Keratinocyte (primary cell): ENCODE measurements around the gene ZFP90.

Experiments used
- CTCF ChIP-seq, 3 experiments: IDR thresholded peaks in 1 of 3; conservative IDR thresholded peaks in 1 of 3; optimal IDR thresholded peaks in 1 of 3; 2 replicates in 2 of 3; 3 replicates in 1 of 3; pipeline versions ENCODE3 to v1.5.1; 2011; ENCODE audit warnings: low read length in 3 of 3, mild to moderate bottlenecking in 3 of 3, moderate library complexity in 2 of 3, control low read depth in 1 of 3, inconsistent platforms in 1 of 3; ENCODE audit not compliant: insufficient read depth in 2 of 3; ENCODE audit errors: extremely low read depth in 1 of 3
- EZH2 ChIP-seq: IDR thresholded peaks from one replicate; pipeline ENCODE4 v1.6.1; 2012; ENCODE audit warnings: inconsistent platforms, mild to moderate bottlenecking, low read length, moderate library complexity

GRCh38 chr16:68617734-68618133, 78.6 kb downstream of the ZFP90 start:
- TF ChIP-seq CTCF (optimal IDR thresholded peaks at IDR 0.05 in 1 of 3, IDR thresholded peaks at IDR 0.05 in 1 of 3, conservative IDR thresholded peaks at IDR 0.05 in 1 of 3; ENCODE audit: extremely low read depth in 1 of 3, insufficient read depth in 2 of 3, low read length in 3 of 3): no peak
- TF ChIP-seq EZH2: no peak
